Subcutaneous adipose tissue (tissue), 4 donors: ENCODE results near the gene TYRO3. TPM values are rescaled to one million over a fixed set of nuclear protein-coding genes. Genes with fewer than 3 reads are reported as not detected.

Experiments
- total RNA-seq, 4 donors: library from RNA; depleted of rRNA; stranded (reverse); fragments of >200 nt; gene quantifications; one replicate each; pipeline ENCODE4 v1.1.0, GENCODE V29; 2016
- TF ChIP-seq, protein P1 (sequence below): fragments of 450-650 bp; IDR thresholded peaks from one replicate; pipeline ENCODE4 v1.5.1; 2016; ENCODE audit warnings: low read depth, mild to moderate bottlenecking, control low read depth, antibody characterized with exemption, moderate library complexity

TYRO3 gene
- total RNA-seq, 4 donors from 2014 or later, result 29.5 to 72.2 (median 35.8) TPM

DNA sequence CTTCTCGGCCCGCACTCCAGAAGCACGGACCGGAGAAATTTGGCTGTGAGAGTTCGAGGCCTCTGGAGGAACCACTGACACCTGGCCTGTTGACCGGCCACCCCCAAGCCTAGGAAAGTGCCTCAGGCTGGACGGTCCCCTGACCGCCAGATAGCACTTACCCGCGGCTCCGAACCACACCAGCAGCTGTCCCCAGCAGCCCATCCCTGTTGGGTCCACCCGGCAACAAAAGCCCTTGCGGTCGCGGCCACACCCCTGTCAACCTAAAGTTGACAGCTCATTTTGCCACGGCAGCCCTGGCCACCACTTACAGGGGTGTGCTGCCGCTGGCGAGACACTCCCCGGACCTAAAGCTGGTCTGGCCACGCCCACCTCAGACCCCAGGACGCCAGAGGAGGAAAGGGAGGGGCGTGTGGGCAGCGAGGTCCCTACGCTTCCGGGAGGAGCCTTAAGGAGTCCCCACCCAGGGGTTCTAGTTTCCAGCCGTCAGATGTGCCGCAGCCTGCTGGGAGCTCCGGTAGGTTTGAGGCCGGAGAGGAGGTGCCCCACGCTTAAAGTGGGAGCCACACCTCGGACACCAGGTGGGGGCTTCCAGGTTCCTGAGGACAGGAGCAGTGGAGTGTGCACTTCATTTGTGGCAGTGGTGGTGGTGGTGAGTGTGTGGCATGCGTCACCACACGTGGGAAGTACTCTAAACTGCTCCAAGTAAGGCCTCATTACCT, 45.3 kb upstream of the TYRO3 start, which contains the start of gene LTK:
TSS of gene LTK (minus strand) at position 322 of the 722 bp plus-strand sequence. CDS start at position 204, 118 bp downstream.
- TF ChIP-seq, protein P1, sequence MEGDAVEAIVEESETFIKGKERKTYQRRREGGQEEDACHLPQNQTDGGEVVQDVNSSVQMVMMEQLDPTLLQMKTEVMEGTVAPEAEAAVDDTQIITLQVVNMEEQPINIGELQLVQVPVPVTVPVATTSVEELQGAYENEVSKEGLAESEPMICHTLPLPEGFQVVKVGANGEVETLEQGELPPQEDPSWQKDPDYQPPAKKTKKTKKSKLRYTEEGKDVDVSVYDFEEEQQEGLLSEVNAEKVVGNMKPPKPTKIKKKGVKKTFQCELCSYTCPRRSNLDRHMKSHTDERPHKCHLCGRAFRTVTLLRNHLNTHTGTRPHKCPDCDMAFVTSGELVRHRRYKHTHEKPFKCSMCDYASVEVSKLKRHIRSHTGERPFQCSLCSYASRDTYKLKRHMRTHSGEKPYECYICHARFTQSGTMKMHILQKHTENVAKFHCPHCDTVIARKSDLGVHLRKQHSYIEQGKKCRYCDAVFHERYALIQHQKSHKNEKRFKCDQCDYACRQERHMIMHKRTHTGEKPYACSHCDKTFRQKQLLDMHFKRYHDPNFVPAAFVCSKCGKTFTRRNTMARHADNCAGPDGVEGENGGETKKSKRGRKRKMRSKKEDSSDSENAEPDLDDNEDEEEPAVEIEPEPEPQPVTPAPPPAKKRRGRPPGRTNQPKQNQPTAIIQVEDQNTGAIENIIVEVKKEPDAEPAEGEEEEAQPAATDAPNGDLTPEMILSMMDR, result no peak

DNA sequence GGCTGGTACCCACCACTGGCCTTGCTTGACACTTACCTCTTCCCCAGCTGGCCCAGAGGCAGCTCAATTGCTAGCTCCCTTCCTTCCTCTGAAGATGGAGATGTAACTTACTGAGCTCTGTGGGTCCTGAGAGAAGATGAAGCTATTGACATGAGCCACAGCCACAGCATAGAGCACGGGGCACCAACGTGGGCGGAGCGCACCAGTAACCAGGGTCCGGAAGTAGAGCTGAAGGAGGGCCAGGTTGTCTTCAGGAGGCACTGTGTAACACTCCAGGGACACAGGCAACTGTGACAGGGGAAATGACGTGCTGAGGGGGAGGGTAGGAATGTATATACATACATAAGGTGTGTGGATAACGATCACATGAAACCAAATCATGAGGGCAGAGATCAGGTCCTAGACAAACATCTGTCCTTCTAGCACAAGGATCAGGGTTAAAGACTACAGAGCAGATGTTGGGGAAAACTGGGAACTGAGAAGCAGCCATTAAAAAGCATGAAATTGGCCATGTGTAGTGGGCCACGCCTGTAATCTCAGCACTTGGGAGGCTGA, 41.0 kb upstream of the TYRO3 start:
- TF ChIP-seq, protein P1, result no peak

DNA sequence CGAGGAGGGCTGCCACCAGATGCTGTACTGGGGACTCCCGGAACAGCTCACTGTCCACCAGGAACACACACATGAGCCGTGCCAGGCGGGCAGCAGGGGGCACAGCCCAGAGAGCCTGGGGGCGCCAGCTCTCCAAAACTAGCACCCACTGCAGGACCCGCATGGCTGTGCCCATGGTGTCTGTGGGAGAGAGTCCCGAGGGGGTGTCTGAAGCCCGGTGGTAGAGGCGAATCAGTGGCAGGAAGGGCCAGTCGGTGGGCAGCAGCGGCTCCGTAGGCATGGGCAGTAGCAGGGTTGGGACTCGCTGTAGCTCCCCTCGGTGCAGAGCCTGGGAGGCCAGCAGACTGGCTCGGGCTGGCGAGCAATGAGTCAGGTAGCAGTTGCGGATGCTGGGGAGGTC, 38.4 kb upstream of the TYRO3 start:
- TF ChIP-seq, protein P1, result no peak

DNA sequence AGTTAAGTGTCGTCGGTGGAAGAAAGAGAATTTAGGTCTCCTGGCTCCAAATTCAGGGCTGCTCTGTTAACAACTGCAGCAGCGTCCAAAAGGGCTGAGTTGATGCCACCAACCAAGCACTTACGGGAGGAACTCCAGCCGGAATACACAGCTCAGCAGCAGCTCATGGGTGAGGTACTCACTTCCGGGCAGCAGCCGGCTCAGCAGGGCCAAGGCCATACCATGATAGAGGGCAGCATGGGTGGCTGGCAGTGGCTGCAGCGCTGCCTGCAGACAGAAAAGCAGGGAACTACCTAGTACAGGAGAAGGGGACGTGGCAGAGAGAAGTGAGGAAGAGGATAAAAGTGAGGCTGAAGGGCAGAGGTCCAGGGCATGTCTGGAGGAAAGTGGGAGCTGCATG, 37.4 kb upstream of the TYRO3 start:
- TF ChIP-seq, protein P1, result no peak

DNA sequence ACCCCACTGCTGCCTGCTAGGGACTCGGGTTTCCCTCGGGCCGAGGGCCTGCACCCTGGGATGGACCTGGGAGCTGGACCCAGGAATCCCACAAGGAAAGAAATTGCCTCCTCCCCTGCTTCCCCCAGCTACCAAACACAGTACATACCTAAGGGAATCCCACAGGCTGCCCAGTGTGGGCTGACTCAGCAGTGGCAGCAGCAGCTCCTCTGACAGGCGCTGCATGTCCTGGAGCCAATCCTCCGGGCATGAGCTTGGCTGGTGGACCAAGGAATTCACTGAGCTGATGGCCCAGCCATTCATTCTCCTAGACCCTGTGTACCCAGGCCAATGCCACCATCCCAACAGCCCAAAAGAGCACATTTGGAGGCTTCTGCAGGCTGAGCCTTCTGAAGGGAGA, 35.9 kb upstream of the TYRO3 start:
- TF ChIP-seq, protein P1, result no peak

DNA sequence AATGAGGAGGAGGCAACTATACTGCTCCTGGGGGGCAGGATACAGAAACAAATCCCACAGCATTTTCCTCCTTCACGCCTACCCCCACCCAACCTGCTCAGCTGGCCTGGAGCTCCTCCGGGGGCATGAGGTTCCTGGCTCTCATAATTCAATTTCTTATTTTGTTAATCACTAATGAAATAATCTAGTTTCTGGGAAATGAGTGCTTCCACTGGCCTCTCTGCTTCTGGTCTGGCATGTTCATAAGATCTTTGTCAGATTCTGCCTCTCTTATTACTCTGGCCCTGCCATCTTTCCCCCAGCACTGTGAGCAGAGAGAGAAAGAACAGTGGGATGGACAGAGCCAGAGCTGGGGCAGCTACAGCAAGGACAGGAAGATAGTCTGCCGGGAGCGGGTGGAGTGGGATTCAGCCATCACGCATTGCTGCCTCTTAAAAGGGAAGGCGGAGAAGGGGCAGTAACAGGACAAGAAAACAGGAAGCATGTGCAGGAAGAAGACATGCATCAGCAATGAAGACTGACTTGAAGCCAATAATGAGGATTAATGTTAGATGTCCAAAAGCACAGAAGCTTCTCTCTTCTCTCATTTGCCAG, 28.6 kb upstream of the TYRO3 start:
- TF ChIP-seq, protein P1, result no peak

DNA sequence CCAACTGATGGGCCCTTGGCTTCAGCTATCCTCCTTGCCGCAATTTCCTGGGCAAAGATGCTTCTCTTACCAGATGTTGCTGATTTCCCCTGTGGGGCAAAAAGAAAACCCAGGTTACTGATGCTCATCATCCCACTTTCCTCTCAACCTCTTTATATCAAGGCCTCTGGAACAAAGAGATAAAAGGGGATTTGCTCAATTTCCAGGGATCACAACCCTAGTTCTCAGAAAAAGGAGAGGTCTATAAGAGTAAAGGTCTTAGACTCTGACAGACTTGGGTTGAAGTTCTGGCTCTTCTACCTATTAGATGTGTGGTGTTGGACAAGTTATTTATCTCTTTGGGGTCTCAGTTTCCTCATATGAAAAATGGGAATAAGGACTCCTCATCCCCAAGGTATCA, 23.5 kb upstream of the TYRO3 start:
- TF ChIP-seq, protein P1, result no peak
